ENCODE results near the gene PDS5A.
"Not testable (repeated sequence)": the region's sequence is repeated elsewhere in the genome, so short reads cannot be mapped to it uniquely, and the experiment has no call there.

GRCh38 chr4:39944245-39944644, 33.5 kb downstream of the PDS5A start:
- TF ChIP-seq EZH2 (IDR thresholded peaks at IDR 0.05); POLR2A (IDR thresholded peaks at IDR 0.05; ENCODE audit: borderline replicate concordance, extremely low read depth, insufficient read depth, insufficient read length); SIN3A (IDR thresholded peaks at IDR 0.05; ENCODE audit: low read depth); MAX (IDR thresholded peaks at IDR 0.05); POLR2AphosphoS5 (IDR thresholded peaks at IDR 0.05; ENCODE audit: low read depth, low read length); ELF1 (IDR thresholded peaks at IDR 0.05; ENCODE audit: borderline replicate concordance, low read depth); RAD21 (IDR thresholded peaks at IDR 0.05; ENCODE audit: low read depth); ATF3 (IDR thresholded peaks at IDR 0.05); YY1 (IDR thresholded peaks at IDR 0.05; ENCODE audit: extremely low read depth, insufficient replicate concordance, low read depth, low read length): not testable (repeated sequence)
- TF ChIP-seq, protein P1, sequence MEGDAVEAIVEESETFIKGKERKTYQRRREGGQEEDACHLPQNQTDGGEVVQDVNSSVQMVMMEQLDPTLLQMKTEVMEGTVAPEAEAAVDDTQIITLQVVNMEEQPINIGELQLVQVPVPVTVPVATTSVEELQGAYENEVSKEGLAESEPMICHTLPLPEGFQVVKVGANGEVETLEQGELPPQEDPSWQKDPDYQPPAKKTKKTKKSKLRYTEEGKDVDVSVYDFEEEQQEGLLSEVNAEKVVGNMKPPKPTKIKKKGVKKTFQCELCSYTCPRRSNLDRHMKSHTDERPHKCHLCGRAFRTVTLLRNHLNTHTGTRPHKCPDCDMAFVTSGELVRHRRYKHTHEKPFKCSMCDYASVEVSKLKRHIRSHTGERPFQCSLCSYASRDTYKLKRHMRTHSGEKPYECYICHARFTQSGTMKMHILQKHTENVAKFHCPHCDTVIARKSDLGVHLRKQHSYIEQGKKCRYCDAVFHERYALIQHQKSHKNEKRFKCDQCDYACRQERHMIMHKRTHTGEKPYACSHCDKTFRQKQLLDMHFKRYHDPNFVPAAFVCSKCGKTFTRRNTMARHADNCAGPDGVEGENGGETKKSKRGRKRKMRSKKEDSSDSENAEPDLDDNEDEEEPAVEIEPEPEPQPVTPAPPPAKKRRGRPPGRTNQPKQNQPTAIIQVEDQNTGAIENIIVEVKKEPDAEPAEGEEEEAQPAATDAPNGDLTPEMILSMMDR (IDR thresholded peaks at IDR 0.05 in 2 of 3, conservative IDR thresholded peaks at IDR 0.05 in 1 of 3; ENCODE audit: borderline replicate concordance in 1 of 3, insufficient read depth in 1 of 3, low read depth in 2 of 3, low read length in 2 of 3), result not testable (repeated sequence)

Data from HCT116 (cell line).